ENCODE results near the gene FNDC3B.

DNA sequence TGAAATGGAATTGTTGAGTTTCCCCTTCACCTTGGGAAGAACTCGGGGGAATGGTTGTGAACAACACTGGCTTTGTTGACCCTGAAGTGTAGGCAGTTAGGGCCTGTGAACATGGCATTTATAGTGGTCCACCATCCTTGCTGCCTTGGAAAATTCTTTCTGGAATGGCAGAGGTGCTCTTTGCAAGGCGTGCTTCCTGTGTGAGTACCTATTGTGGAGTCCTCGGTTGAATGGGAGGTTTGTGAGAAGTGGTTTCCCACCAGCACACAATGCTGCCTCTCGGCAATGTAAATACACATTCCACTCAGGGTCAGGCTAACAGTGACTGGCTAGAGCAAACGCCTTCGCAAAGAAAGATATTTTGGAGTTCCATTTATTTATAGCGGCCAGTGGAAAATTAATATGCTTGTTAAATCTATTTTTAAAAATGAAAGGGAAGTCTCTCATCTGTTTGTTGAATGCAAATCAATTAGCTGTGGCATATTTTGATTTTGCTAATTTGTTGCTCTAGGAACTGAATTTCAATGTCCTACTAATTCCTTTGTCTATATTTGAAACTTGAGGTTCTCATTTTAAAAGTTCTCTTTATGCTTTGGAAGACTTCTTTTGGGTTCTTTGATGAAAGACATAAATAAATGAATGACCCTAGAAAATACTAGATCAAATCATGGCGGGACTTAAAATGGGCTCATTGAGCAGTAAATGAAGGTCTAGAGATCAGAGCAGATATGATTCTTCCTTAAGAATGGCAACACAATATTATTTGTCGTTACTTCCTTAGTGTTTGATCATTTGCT, 59.5 kb downstream of the FNDC3B start:
- TF ChIP-seq, protein P1, sequence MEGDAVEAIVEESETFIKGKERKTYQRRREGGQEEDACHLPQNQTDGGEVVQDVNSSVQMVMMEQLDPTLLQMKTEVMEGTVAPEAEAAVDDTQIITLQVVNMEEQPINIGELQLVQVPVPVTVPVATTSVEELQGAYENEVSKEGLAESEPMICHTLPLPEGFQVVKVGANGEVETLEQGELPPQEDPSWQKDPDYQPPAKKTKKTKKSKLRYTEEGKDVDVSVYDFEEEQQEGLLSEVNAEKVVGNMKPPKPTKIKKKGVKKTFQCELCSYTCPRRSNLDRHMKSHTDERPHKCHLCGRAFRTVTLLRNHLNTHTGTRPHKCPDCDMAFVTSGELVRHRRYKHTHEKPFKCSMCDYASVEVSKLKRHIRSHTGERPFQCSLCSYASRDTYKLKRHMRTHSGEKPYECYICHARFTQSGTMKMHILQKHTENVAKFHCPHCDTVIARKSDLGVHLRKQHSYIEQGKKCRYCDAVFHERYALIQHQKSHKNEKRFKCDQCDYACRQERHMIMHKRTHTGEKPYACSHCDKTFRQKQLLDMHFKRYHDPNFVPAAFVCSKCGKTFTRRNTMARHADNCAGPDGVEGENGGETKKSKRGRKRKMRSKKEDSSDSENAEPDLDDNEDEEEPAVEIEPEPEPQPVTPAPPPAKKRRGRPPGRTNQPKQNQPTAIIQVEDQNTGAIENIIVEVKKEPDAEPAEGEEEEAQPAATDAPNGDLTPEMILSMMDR (IDR thresholded peaks at IDR 0.05; ENCODE audit: low read length): no peak
- no peak for TF ChIP-seq EZH2phosphoT487 (IDR thresholded peaks at IDR 0.05; ENCODE audit: low read length)
